ENCODE data around the gene IDE. TPM values are rescaled to one million over a fixed set of nuclear protein-coding genes. Genes with fewer than 3 reads are reported as not detected.

The IDE gene
- total RNA-seq, 1 donor from 2014 or later = 44.6 TPM

- TF ChIP-seq CTCF (IDR thresholded peaks at IDR 0.05) = no peak
- no peak for DNase-seq (ENCODE audit: low spot score)
- Mint-ChIP-seq H3K4me1 (ENCODE audit: low read depth) (peaks cover 12% of the 10 kb centered on the region), H3K4me3 (ENCODE audit: unreplicated experiment) (no peak overlapping the region), H3K36me3 (ENCODE audit: low read depth) (peaks cover 7% of the 10 kb centered on the region), H3K27me3 (ENCODE audit: low read depth) (no peaks in the 10 kb centered on the region), H3K9me3 (ENCODE audit: low read depth) (no peaks in the 10 kb centered on the region), H3K27ac (ENCODE audit: unreplicated experiment) (no peak overlapping the region)
These were observed 35.5 kb downstream of the IDE start for GRCh38 chr10:92538231-92538958.

- Mint-ChIP-seq H3K27ac (ENCODE audit: unreplicated experiment) (no peak overlapping the region), H3K27me3 (ENCODE audit: low read depth) (no peaks in the 10 kb centered on the region), H3K4me1 (ENCODE audit: low read depth) (peaks cover 9% of the 10 kb centered on the region), H3K4me3 (ENCODE audit: unreplicated experiment) (no peak overlapping the region), H3K9me3 (ENCODE audit: low read depth) (no peaks in the 10 kb centered on the region), H3K36me3 (ENCODE audit: low read depth) (peaks cover 13% of the 10 kb centered on the region)
- no peak for TF ChIP-seq CTCF (IDR thresholded peaks at IDR 0.05)
- DNase-seq (ENCODE audit: low spot score) = no peak
These were observed 42.9 kb downstream of the IDE start for GRCh38 chr10:92530891-92531535.

GRCh38 chr10:92530421-92530820 lies 43.5 kb downstream of the IDE start:
- TF ChIP-seq CTCF (IDR thresholded peaks at IDR 0.05) = no peak
- no peak overlapping the region for H3K4me3 Mint-ChIP-seq (ENCODE audit: unreplicated experiment)
- peaks cover 12% of the 10 kb centered on the region for H3K36me3 Mint-ChIP-seq (ENCODE audit: low read depth)
- H3K9me3 Mint-ChIP-seq (ENCODE audit: low read depth) = no peaks in the 10 kb centered on the region
- no peaks in the 10 kb centered on the region for H3K27me3 Mint-ChIP-seq (ENCODE audit: low read depth)
- no peak overlapping the region for H3K27ac Mint-ChIP-seq (ENCODE audit: unreplicated experiment)
- DNase-seq (ENCODE audit: low spot score) = no peak
- peaks cover 9% of the 10 kb centered on the region for H3K4me1 Mint-ChIP-seq (ENCODE audit: low read depth)

- Mint-ChIP-seq H3K27me3 (ENCODE audit: low read depth) (no peaks in the 10 kb centered on the region), H3K27ac (ENCODE audit: unreplicated experiment) (no peak overlapping the region), H3K4me1 (ENCODE audit: low read depth) (peaks cover 9% of the 10 kb centered on the region), H3K4me3 (ENCODE audit: unreplicated experiment) (no peak overlapping the region), H3K9me3 (ENCODE audit: low read depth) (no peaks in the 10 kb centered on the region), H3K36me3 (ENCODE audit: low read depth) (peaks cover 12% of the 10 kb centered on the region)
- no peak for DNase-seq (ENCODE audit: low spot score)
- TF ChIP-seq CTCF (IDR thresholded peaks at IDR 0.05) = no peak
These were observed 46.2 kb downstream of the IDE start for GRCh38 chr10:92527716-92528115.

GRCh38 chr10:92523639-92524038 lies 50.3 kb downstream of the IDE start:
- no peak for TF ChIP-seq CTCF (IDR thresholded peaks at IDR 0.05)
- H3K4me3 Mint-ChIP-seq (ENCODE audit: unreplicated experiment) = no peak overlapping the region

More at GRCh38 chr10:92523639-92524038, 50.3 kb downstream of the IDE start:
- DNase-seq (ENCODE audit: low spot score) = no peak
- H3K36me3 Mint-ChIP-seq (ENCODE audit: low read depth) = peaks cover 10% of the 10 kb centered on the region
- no peaks in the 10 kb centered on the region for H3K27me3 Mint-ChIP-seq (ENCODE audit: low read depth)
- H3K9me3 Mint-ChIP-seq (ENCODE audit: low read depth) = no peaks in the 10 kb centered on the region
- no peaks in the 10 kb centered on the region for H3K4me1 Mint-ChIP-seq (ENCODE audit: low read depth)
- no peak overlapping the region for H3K27ac Mint-ChIP-seq (ENCODE audit: unreplicated experiment)
